Renal cortical epithelial cell (primary cell): ENCODE results near the gene PIGW. TPM values are rescaled to one million over a fixed set of nuclear protein-coding genes. Genes with fewer than 3 reads are reported as not detected.
"Not testable (repeated sequence)": the region's sequence is repeated elsewhere in the genome, so short reads cannot be mapped to it uniquely, and the experiment has no call there.

Experiments used
- DNase-seq: peaks from one replicate; pipeline ENCODE4 v3.0.0-alpha.2; 2011; ENCODE audit warnings: low read depth
- total RNA-seq: library from RNA; depleted of rRNA; stranded (reverse); fragments of >200 nt; gene quantifications from 2 replicates; pipeline ENCODE4 v1.2.3, GENCODE V29; 2014

PIGW gene
- total RNA-seq, 1 donor from 2014 or later, result 9.7 TPM

DNA sequence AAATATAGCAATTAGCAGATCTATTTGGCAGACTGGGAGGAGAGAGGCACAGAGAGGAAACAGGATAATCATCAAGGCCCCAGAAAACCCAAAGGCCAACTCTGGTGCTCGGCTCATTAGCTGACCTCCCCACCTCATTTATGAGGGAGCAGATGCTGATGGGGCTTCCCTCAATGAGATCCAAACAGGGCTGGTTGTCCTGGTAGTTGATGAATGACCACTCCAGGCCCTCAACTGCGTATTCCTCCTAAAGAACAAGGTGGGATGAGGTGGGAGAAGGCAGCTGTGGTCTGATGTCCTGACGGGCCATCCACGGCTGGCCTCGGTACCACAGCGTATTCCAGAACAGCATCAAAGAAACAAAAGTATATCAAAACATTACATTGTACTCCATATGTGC is 27.5 kb upstream of the PIGW start:
- no peak for DNase-seq

- DNase-seq, result not testable (repeated sequence)
These were observed 26.3 kb upstream of the PIGW start for GRCh38 chr17:36508439-36508838.

- no peak for DNase-seq
These were observed 25.4 kb upstream of the PIGW start for GRCh38 chr17:36509272-36509985.

GRCh38 chr17:36510636-36511035 is 24.2 kb upstream of the PIGW start:
- no peak for DNase-seq

DNA sequence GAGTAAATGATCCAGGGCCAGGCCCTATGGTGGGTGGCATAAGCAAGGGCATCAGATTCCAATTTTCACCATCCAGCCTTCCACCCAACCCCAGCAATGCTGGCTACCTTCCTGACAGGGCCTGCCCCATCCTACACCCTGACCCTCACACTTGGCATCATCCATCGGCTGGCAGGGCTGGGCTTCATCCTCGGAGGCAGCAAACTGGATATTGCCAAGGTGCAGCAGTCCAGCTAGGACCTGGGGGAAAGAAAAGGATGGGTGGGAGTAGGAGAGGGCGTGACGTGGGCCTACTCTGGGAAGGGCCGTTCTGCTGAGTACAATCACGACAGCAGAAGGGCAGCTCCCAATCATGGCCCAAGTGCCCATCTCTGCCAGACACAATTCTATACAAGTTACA is 23.6 kb upstream of the PIGW start:
- no peak for DNase-seq

DNA sequence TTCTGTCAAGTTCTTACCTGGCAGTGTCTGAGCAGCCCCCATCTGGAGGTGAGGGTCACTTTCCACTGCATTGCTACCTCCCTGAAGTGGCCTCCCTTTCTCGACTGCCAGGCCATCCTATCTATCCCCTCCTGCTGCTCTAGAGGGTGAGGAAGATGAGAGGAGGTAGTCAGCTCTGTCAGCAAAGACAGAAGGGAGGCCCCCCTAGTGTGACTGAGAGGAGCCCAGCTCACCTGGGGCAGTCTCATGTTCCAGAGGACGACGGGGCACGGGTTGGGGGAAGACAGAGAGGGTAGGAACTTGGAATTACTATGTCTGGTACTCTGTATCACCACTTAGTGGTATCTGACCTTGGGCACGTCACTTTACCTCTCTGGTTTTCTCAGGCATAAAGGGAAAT is 22.1 kb upstream of the PIGW start:
- no peak for DNase-seq

DNA sequence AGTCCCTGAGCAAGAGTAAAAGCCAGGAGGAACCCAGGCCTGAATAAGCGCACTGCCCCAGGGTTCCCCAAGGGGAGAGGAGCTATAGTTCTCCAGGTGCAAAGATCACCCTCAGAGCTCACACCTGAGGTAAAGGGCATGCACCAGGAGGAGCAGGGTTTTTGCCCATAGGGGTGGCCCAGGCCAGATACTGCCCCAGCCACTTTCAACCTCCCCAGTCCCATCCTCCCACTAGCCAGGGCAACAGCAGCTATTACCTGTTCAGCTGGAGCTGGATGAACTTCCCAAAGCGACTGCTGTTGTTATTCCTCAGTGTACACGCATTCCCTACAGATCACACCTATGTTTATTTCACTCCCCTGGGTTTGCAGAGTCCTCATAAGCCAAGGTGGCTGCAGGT is 19.9 kb upstream of the PIGW start:
- DNase-seq, result no peak

DNA sequence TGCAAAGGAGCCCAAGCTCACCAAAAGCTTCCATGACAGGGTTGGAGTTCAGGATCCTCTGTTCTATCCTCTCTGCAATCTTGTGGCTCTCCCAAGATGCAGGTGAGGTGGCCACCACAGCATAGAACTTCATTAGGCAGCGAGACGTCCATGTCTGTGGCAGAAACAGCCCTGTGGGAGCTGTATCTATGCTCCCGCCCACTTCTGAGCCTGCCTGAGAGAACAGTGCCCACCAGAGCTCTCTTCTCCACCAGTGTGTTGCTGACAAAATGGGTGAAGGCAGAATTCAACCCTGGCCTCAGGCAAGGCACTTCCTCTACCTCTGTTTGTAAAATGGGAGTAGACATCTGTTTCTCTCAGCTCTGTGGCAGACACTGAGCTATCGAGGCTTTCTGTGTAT is 18.9 kb upstream of the PIGW start:
- DNase-seq, result no peak

DNA sequence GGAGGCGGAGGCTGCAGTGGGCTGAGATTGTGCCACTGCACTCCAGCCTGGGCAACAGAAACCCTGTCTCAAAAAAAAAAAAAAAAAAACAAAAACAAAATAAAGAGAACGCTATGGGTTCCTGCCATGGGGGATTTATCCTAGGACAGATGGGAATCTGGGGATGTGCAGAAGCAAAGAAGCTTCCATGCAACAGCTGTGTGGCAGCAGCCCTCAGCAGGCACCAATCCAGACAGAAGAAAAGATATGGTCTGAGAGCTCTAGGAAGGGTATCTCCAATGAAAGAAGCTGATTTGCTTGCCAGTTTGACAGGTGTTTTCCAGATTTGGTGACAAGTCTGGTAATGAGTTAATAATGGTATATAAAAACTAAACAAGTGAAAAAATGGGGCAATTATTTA is 11.7 kb upstream of the PIGW start:
- DNase-seq, result no peak

DNA sequence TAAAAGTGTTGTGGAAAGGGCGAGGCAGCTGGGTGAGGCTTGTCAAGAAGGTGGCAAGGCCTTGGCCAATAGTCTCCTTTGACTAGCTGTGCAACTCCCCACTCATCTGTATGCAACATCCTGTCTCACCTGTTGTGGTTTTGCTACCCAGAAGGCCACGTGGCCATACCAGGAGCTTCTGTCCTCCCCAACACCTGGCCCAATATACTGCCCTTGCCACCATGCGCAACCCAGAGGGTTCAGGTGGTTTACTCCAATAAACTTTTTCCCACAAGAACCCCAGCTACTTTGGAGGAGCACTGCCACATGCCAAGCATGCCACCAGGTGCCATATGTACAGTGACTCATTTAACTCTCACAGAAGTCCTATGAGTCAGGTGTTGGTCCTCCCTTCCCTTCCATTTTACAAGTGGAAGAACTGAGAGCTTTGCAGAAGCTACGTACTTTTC is 10.3 kb upstream of the PIGW start:
- peak; percentile 23 for DNase-seq

GRCh38 chr17:36525113-36525512 is 9.7 kb upstream of the PIGW start:
- no peak for DNase-seq

GRCh38 chr17:36525888-36526287 is 8.9 kb upstream of the PIGW start:
- no peak for DNase-seq

DNA sequence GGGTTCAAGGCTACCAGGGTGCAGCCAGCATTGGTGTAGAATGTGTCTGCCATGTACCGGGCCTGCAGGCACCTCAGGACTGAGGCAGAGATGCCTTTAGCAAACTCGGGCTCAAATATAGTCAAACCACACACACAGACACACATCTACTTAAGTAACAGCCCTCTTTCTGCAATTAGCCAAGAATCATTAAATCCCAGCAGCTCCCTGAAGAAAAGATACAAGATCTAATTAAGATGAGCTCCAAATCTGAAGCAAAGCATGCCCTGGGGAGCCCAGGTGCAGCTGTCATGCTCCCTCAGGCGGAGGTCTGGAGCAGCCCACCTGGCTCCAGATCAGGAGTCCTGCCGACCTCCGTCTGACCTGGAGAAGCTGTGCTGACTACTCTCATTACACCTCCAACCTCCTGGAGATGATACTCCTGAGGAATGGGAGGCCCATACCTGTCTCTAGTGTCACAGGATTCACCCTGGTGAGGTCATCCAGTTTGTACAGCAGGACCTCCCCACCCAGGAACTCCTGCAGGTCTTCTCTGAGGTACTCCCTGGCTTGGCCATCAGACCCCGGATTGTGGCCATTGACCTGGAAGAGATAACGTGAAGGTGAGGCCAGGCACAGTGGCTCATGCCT is 7.1 kb upstream of the PIGW start:
- DNase-seq, result no peak

DNA sequence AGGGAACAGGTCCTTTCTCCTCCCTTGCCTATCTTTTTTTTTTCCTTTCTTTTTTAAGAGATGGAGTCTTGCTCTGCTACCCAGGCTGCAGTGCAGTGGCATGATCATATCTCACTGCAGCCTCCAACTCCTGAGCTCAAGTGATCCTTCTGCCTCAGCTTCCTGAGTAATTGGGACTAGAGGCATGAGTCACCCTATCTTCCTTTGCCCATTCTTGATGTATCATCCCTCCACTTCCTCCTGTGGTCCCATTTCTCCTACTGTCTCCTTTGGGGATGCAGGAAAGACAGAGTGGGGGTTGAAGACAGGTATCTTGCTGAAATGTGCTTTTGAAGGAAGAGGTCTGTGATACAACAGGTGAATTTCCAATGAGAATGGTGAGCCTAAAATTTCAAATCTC is 5.7 kb upstream of the PIGW start:
- DNase-seq, result peak; percentile 29

DNA sequence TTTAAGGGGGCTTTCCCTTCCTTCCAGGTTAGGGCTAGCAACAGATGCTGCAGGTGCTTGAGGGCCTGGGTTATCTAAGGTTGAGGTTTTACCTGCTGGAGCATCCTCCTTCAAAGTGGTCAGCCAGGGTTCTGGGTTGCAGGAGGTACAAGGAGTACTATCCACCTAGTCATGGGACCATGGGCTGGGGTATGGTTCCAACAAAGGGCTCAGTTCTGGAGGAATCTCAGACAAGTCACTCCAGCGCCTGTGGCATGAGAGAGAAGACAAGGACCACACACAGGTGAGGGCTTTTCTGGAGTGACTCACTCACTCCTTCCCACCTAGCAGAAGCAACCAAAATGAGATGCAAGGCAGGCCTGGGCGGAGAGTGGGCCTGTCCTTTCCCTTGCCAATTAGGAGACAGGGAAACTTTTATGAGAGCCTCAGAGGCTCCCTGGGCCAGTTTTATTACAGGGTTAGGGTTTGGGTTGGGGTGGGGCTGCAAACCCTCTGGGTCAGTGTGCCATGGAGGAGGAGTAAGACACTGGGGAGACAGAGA is 2.3 kb upstream of the PIGW start:
- DNase-seq, result no peak

DNA sequence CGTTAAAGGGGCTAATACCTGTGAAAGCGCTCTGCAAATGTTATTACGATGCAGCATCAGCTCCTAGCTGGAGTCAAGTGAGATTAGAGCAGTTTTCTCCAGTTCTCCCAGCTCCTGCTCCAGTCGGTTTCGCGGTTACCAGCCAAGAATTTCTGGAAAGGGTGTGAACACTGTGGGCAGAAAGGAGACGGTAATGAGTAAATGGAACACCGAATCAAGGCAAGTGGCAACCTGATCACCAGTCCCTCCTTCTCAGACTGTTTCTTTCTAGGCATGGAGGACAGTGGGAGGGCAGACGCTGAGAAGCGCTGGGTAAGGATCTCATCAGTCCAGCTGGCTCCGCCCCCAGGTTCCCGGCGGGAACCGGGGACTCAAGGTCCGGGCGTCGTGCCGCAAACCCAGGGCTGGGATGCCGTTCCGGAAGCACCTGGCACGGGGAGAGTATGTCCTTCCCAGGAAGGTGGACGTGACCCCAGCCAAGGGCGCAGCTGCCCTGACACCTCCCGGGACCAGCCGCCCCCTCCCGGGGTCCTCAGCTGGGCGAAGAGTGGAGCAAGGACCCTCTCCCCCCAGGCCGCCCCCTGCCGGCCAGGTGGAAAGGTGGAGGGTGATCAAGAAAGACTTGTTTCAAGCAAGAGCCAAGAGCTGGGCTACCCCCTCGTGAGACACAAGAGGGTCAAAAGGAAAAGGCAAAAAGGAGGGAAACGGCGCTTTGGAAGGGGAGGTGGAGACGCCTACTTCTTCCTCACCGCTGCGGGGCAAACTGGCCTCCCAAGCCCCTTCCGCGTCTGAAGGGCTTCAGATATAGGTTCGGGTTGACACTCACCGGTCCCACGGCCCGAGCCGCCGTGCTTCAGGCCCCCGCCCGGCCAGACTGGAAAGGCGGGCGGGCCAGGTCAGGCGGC is 600 bp upstream of the PIGW start:
- DNase-seq, result peak; percentile 83

GRCh38 chr17:36535669-36536081 is 888 bp downstream of the PIGW start:
- no peak for DNase-seq

GRCh38 chr17:36540696-36541095 is 5.9 kb downstream of the PIGW start:
- DNase-seq, result no peak

DNA sequence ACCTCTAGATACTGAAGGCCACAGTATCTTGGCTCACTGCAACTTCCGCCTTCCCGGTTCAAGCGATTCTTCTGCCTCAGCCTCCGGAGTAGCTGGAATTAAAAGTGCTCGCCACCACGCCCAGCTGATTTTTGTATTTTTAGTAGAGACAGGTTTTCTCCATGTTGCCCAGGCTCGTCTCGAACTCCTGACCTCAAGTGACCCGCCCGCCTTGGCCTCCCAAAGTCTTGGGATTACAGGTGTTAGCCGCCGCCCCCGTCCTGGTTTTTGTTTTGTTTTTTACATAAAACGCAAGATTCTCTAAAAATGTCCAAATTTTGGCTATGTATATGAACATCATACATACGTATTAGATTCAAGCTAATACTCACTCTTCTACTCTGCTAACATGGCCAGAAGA is 8.0 kb downstream of the PIGW start:
- DNase-seq, result no peak

DNA sequence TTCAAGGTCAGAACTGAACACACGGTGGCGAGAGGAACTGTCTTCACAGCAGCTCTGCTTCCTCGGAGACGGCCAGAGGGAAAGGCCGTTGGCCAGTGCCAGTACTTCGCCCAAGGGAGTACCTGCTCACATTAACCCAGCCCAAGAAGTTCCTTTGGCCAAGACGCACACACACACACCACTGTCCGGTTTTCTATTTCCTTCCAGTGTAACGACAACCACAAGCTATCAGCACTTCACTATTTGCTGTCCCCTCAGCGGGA is 9.2 kb downstream of the PIGW start:
- peak; percentile 64 for DNase-seq

GRCh38 chr17:36544307-36545076 is 9.7 kb downstream of the PIGW start, which contains the start of gene GGNBP2:
TSS of gene GGNBP2 (plus strand) at chr17:36544919. CDS start at chr17:36545725, 806 bp downstream.
- peak; percentile 64 for DNase-seq

GRCh38 chr17:36545077-36545464 is 10.3 kb downstream of the PIGW start:
- DNase-seq, result no peak
